Stimulated activated CD8-positive, alpha-beta memory T cell treated with anti-CD3 and anti-CD28 coated beads, Interleukin-7, amount 100 ng/mL, for 4 hours (primary cell): ENCODE results near the gene IGF2R.
"Not testable (repeated sequence)": the region's sequence is repeated elsewhere in the genome, so short reads cannot be mapped to it uniquely, and the experiment has no call there.

Source experiments
- DNase-seq, 2 donors: peaks; one replicate each; pipeline ENCODE4 v3.0.0-alpha.2; 2020; ENCODE audit warnings: low read depth in 2 of 2

Gene IGF2R

GRCh38 chr6:159968295-159969203, at the start of gene IGF2R:
TSS of gene IGF2R (plus strand) at chr6:159969082. CDS start at chr6:159969247, 165 bp downstream.
- peak; percentile 84 to 94 for DNase-seq

GRCh38 chr6:159919800-159920199, 49.1 kb upstream of the IGF2R start:
- DNase-seq = no peak

GRCh38 chr6:159924150-159924549, 44.7 kb upstream of the IGF2R start:
- not testable (repeated sequence) for DNase-seq

GRCh38 chr6:159926542-159927203, 42.2 kb upstream of the IGF2R start:
- no peak for DNase-seq

GRCh38 chr6:159929819-159930218, 39.1 kb upstream of the IGF2R start:
- peak in 1 of 2 donors; percentile 14 for DNase-seq

GRCh38 chr6:159931112-159931511, 37.8 kb upstream of the IGF2R start:
- DNase-seq = no peak

GRCh38 chr6:159931846-159932245, 37.0 kb upstream of the IGF2R start:
- no peak for DNase-seq

- DNase-seq = no peak
Measured at GRCh38 chr6:159933077-159933476, 35.8 kb upstream of the IGF2R start.

- DNase-seq = no peak
Measured at GRCh38 chr6:159934181-159934580, 34.7 kb upstream of the IGF2R start.

GRCh38 chr6:159935065-159935464, 33.8 kb upstream of the IGF2R start:
- no peak for DNase-seq

GRCh38 chr6:159935633-159936032, 33.2 kb upstream of the IGF2R start:
- no peak for DNase-seq

GRCh38 chr6:159939591-159940016, 29.3 kb upstream of the IGF2R start:
- no peak for DNase-seq

GRCh38 chr6:159941286-159942113, 27.4 kb upstream of the IGF2R start:
- DNase-seq = no peak

- no peak for DNase-seq
Measured at GRCh38 chr6:159943101-159943632, 25.7 kb upstream of the IGF2R start.

GRCh38 chr6:159943968-159944598, 24.8 kb upstream of the IGF2R start:
- DNase-seq = no peak

GRCh38 chr6:159945801-159946392, 23.0 kb upstream of the IGF2R start:
- no peak for DNase-seq

- DNase-seq = no peak
Measured at GRCh38 chr6:159946912-159947311, 22.0 kb upstream of the IGF2R start.

GRCh38 chr6:159948199-159948598, 20.7 kb upstream of the IGF2R start:
- no peak for DNase-seq

GRCh38 chr6:159951772-159952171, 17.1 kb upstream of the IGF2R start:
- no peak for DNase-seq

- no peak for DNase-seq
Measured at GRCh38 chr6:159952289-159953005, 16.4 kb upstream of the IGF2R start.
